ENCODE results near the gene TFDP1. TPM values are rescaled to one million over a fixed set of nuclear protein-coding genes. Genes with fewer than 3 reads are reported as not detected.

The TFDP1 gene
- total RNA-seq, 4 donors from 2014 or later: 21.9 to 49.0 (median 29.2) TPM

GRCh38 chr13:113605866-113606438 lies 21.4 kb downstream of the TFDP1 start:
- 95 to 96% methylated on average over 21 to 25 of the region's 34 CpGs for WGBS, 2 donors (ENCODE audit: low coverage in 1 of 2)
- Histone ChIP-seq H3K27ac (no peak overlapping the region), H3K4me1 (no peaks in the 10 kb centered on the region), H3K27me3 (no peaks in the 10 kb centered on the region), H3K4me3 (no peak overlapping the region), H3K9me3 (no peaks in the 10 kb centered on the region), H3K36me3 (peaks cover 0 to 48% of the 10 kb centered on the region in 2 donors)
- no peak for ATAC-seq
- TF ChIP-seq EP300 (IDR thresholded peaks at IDR 0.05): no peak
- no peak for TF ChIP-seq POLR2AphosphoS5 (IDR thresholded peaks at IDR 0.05)
- TF ChIP-seq CTCF (IDR thresholded peaks at IDR 0.05): no peak
- TF ChIP-seq POLR2A (IDR thresholded peaks at IDR 0.05): no peak

- H3K36me3 ChIP-seq: peaks cover 0 to 58% of the 10 kb centered on the region in 2 donors
- WGBS, 2 donors (ENCODE audit: low coverage in 1 of 2): 40% methylated on average over 2 of the region's 28 CpGs; no CpG with 5 or more reads in 1 of the 2 donors
- no peak overlapping the region for H3K27ac ChIP-seq
- H3K27me3 ChIP-seq: no peaks in the 10 kb centered on the region
- H3K4me1 ChIP-seq: no peaks in the 10 kb centered on the region
- no peak for ATAC-seq
- H3K9me3 ChIP-seq: no peaks in the 10 kb centered on the region
- H3K4me3 ChIP-seq: no peak overlapping the region
- TF ChIP-seq POLR2AphosphoS5 (IDR thresholded peaks at IDR 0.05) (no peak), EP300 (IDR thresholded peaks at IDR 0.05) (no peak), POLR2A (IDR thresholded peaks at IDR 0.05) (no peak), CTCF (IDR thresholded peaks at IDR 0.05) (no peak)
Observed at GRCh38 chr13:113607056-113607888, 22.7 kb downstream of the TFDP1 start.

- H3K9me3 ChIP-seq: no peaks in the 10 kb centered on the region
- WGBS, 2 donors (ENCODE audit: low coverage in 1 of 2): 78 to 85% methylated on average over 8 of the region's 25 CpGs
- no peak overlapping the region for H3K27ac ChIP-seq
- no peak overlapping the region for H3K4me3 ChIP-seq
- no peaks in the 10 kb centered on the region for H3K4me1 ChIP-seq
- H3K27me3 ChIP-seq: no peaks in the 10 kb centered on the region
- peaks cover 0 to 66% of the 10 kb centered on the region in 2 donors for H3K36me3 ChIP-seq
- TF ChIP-seq CTCF (IDR thresholded peaks at IDR 0.05) (no peak), POLR2AphosphoS5 (IDR thresholded peaks at IDR 0.05) (no peak), EP300 (IDR thresholded peaks at IDR 0.05) (no peak), POLR2A (IDR thresholded peaks at IDR 0.05) (no peak)
- no peak for ATAC-seq
Observed at GRCh38 chr13:113607889-113608635, 23.5 kb downstream of the TFDP1 start.

GRCh38 chr13:113608967-113609533 lies 24.5 kb downstream of the TFDP1 start:
- 100% methylated on average over 11 of the region's 22 CpGs; no CpG with 5 or more reads in 1 of the 2 donors for WGBS, 2 donors (ENCODE audit: low coverage in 1 of 2)
- H3K36me3 ChIP-seq: peaks cover 0 to 67% of the 10 kb centered on the region in 2 donors
- H3K27ac ChIP-seq: no peak overlapping the region
- no peaks in the 10 kb centered on the region for H3K27me3 ChIP-seq
- no peak overlapping the region for H3K4me3 ChIP-seq
- H3K9me3 ChIP-seq: no peaks in the 10 kb centered on the region
- TF ChIP-seq EP300 (IDR thresholded peaks at IDR 0.05): no peak
- TF ChIP-seq CTCF (IDR thresholded peaks at IDR 0.05): no peak
- TF ChIP-seq POLR2AphosphoS5 (IDR thresholded peaks at IDR 0.05): no peak
- no peak for TF ChIP-seq POLR2A (IDR thresholded peaks at IDR 0.05)
- H3K4me1 ChIP-seq: no peaks in the 10 kb centered on the region
- ATAC-seq: no peak

Data from gastroesophageal sphincter (tissue), 4 donors.